ENCODE data around the gene FAM13A.

DNA sequence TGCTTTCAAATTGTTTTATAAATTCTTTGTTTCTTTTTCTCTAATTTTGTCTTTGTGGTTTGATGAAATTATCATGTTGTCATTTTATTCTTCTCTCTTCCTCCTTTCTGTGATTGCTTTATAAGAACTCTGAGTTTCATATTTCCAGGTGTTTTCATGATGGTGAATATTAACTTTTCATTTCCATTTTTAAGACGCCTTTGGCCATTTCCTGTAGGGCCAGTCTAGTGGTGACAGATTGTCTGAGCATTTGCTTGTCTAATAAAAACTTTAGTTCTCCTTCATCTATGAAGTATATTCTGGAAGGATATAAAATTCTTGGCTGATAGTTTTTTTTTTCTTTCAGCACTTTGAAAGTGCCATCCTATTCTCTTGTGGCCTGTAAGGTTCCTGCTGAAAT lies 128.1 kb downstream of the FAM13A start:
- TF ChIP-seq, protein P1, sequence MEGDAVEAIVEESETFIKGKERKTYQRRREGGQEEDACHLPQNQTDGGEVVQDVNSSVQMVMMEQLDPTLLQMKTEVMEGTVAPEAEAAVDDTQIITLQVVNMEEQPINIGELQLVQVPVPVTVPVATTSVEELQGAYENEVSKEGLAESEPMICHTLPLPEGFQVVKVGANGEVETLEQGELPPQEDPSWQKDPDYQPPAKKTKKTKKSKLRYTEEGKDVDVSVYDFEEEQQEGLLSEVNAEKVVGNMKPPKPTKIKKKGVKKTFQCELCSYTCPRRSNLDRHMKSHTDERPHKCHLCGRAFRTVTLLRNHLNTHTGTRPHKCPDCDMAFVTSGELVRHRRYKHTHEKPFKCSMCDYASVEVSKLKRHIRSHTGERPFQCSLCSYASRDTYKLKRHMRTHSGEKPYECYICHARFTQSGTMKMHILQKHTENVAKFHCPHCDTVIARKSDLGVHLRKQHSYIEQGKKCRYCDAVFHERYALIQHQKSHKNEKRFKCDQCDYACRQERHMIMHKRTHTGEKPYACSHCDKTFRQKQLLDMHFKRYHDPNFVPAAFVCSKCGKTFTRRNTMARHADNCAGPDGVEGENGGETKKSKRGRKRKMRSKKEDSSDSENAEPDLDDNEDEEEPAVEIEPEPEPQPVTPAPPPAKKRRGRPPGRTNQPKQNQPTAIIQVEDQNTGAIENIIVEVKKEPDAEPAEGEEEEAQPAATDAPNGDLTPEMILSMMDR (conservative IDR thresholded peaks at IDR 0.05; ENCODE audit: low read depth, low read length), result no peak
- TF ChIP-seq POLR2A (IDR thresholded peaks at IDR 0.05; ENCODE audit: low read depth, low read length) (no peak), MXI1 (IDR thresholded peaks at IDR 0.05; ENCODE audit: borderline replicate concordance, low read depth, low read length) (no peak), BHLHE40 (IDR thresholded peaks at IDR 0.05; ENCODE audit: low read depth, low read length) (no peak), RCOR1 (IDR thresholded peaks at IDR 0.05; ENCODE audit: insufficient replicate concordance, low read length) (no peak), MAFK (IDR thresholded peaks at IDR 0.05; ENCODE audit: low read depth, low read length) (no peak), MAZ (IDR thresholded peaks at IDR 0.05; ENCODE audit: borderline replicate concordance, low read depth, low read length) (no peak), NFE2L2 (IDR thresholded peaks at IDR 0.05; ENCODE audit: low read depth, low read length) (no peak), FOS (IDR thresholded peaks at IDR 0.05; ENCODE audit: low read depth, low read length) (no peak)
- TF ChIP-seq, protein P2, sequence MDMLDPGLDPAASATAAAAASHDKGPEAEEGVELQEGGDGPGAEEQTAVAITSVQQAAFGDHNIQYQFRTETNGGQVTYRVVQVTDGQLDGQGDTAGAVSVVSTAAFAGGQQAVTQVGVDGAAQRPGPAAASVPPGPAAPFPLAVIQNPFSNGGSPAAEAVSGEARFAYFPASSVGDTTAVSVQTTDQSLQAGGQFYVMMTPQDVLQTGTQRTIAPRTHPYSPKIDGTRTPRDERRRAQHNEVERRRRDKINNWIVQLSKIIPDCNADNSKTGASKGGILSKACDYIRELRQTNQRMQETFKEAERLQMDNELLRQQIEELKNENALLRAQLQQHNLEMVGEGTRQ (IDR thresholded peaks at IDR 0.05; ENCODE audit: low read depth, low read length), result no peak

Data from IMR-90 (cell line).